ELR (cell line): Measurements from ENCODE around the gene CD38.
"Not testable (repeated sequence)": the region's sequence is repeated elsewhere in the genome, so short reads cannot be mapped to it uniquely, and the experiment has no call there.

ENCODE experiments used
- DNase-seq: peaks from one replicate; pipeline ENCODE4 v3.0.0-alpha.2; 2015; ENCODE audit warnings: low read depth

The CD38 gene

DNA sequence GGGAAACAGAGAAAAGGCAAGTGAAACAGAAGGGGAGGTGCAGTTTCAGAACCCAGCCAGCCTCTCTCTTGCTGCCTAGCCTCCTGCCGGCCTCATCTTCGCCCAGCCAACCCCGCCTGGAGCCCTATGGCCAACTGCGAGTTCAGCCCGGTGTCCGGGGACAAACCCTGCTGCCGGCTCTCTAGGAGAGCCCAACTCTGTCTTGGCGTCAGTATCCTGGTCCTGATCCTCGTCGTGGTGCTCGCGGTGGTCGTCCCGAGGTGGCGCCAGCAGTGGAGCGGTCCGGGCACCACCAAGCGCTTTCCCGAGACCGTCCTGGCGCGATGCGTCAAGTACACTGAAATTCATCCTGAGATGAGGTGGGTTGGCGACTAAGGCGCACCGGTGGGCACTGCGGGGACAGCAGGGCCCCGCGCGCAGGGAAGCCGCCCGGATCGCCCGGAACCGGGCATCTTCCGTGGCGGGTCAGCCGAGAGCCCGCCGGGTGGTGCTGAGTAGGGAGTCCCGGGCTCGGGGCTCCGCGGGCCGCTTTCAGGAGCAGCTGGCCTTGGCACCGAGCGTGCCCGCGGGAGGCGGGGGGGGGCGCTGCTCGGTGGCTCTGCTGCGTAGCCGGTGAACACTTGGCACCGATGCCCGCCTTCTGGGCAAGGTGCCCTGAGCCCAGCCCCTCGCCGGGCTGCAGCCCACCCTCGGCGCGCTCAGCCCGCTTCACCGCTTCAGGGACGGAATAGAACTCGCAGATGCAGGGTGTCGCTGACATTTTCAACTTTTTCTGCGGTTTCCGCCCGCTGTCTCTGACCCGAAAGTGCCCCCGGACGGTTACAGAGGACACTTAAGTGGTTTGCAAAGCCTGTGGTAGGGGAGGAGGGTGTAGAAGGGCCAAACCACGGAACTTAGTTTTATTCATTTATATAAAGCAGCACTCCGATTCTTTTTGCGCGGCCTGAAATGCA is at the start of gene CD38:
CD38 (plus strand) TSS at position 40 of the 953 bp plus-strand sequence; CDS start at position 127, 87 bp downstream.
- DNase-seq: peak; percentile 26

DNA sequence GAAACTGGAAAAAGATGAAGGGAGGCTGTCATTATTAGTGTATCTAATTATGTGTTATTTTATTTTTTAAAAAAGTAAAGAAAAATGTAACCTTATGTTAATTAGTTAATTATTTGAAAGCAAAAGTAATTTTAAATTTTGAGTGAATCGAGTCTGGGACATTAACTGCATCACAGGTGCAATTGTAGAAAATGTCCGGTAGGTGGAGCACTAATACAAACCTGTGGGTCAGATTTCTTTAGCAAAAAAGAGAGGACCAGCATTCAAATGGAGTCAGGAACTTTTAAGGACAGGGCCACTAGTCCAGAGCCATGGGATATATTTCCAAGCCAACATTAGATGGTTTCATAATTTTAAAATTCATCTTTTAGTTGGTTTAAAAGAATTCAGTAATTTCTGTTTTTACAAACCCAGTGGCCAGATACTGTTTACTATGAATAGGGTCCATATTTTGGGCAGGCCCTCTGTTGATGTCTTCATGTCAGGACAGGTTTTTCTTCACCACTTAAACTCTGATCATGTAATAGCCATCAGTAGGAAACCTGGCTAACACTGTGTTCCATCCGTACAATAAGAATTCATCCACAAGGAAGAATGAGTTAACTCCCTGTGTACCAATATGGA is 48.1 kb upstream of the CD38 start:
- DNase-seq: peak; percentile 68

DNA sequence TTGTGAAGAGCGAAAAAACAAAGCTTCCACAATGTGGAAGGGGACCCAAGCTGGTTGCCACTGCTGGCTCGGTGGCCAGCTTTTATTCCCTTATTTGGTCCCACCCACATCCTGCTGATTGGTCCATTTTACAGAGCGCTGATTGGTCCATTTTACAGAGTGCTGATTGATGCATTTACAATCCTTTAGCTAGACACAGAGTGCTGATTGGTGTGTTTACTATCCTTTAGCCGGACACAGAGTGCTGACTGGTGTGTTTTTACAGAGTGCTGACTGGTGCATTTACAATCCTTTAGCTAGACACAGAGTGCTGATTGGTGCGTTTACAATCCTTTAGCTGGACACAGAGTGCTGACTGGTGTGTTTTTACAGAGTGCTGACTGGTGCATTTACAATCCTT is 45.1 kb upstream of the CD38 start:
- not testable (repeated sequence) for DNase-seq

DNA sequence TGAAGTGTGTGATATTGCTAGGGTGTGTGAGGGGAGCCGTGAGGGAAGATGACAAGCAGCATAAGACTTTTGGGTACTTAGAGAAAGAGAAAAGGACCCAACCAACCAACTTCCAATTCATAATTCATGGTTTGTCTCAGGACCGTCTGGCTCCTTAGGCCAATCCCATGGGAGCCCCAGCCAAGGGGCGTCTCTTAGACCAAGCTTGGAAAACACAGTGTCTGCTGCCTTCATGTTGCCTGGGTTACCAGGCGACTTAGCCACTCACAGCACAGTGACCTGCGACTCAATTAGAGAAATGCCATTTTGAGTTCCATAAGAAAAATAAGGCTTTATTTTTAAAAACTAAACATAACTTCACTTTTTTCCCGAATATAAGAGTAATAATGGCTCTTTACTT is 42.6 kb upstream of the CD38 start:
- no peak for DNase-seq

DNA sequence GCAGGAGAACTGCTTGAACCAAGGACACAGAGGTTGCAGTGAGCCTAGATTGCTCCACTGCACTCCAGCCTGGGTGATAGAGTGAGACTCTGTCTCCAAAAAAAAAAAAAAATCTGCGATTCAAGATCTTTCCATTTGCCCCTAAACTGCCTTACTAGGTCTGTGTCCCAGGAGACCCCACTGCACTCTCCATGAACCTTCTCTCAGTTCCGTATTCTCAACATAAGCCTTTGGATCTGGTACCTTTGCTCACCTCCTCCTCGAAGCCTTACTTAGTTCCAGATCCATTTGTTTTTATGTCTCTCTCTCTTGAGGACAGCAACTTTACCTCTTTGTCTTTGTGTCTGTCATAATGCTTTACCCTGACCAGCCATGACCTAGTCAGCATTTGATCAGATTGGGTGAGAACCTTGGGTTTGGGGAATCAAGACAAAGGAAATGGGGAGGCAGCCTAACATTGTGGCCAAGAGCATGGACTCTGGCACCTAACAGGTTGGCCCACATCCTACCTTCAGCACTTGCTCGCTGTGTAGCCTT is 41.5 kb upstream of the CD38 start:
- DNase-seq: no peak

DNA sequence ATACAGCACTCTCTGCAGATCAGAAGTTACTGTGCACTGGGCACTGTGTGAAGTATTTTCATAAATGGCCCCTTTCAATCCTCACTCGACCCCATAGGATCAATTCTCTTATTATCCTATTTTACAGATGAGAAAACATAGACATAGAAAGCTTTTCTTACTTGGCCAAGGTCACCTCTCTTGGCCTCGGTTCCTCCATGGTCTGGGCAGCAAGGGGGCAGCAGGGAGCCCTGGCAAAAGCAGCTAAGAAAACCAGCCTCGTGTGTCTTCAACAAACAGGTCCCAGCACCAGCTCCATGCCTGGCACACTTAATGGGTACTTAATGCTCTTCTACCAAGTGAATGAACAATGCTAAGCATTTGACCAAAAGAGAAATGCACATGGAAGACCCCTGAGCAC is 40.9 kb upstream of the CD38 start:
- DNase-seq: no peak

DNA sequence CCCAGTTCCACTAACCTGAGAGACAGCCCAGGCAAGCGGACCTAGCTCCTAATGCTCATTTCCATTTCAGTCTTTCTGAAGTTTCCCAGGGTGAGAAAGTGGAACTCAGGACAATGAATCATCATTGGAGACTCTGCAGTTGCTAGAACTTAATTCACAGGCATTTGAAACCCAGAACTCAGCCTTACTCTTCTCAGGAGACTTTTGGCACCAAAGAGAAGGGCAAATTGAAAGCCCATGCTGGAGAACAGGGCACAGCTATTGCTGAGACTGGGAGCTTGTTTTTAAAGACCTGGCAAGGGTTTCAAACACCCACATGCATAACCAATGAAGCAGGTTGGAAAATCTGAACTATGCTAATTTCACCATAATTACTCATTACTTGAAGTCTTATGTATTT is 39.3 kb upstream of the CD38 start:
- peak; percentile 2 for DNase-seq

DNA sequence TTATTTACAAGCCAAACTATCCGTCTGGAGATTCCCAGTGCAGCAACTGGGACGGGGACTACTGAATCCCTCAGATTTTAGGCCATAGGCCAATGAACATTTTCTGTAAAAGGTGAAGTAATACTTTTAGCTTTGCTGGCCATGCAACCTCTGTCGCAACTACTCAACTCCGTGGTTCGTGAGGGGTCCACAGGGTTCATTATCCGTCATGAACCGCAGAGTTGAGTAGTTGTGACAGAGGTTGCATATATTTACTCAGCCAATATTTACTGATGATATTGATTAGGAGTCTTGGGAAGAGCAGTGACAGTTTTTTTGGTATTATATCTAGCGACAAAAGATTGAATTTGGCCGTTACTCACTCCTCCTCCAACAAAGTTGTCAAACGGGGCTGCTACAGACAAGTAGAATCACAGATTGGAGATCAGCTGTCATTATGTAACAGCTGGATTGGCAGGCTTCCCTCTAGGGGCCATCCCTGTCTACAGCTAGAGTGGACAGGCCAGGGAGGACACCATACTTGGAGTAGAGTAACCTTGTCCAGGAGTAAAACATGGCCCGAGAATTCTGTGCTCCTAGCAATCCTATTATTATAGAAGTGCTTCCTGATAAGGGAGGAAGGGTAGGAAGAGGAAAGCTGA is 37.2 kb upstream of the CD38 start:
- no peak for DNase-seq

DNA sequence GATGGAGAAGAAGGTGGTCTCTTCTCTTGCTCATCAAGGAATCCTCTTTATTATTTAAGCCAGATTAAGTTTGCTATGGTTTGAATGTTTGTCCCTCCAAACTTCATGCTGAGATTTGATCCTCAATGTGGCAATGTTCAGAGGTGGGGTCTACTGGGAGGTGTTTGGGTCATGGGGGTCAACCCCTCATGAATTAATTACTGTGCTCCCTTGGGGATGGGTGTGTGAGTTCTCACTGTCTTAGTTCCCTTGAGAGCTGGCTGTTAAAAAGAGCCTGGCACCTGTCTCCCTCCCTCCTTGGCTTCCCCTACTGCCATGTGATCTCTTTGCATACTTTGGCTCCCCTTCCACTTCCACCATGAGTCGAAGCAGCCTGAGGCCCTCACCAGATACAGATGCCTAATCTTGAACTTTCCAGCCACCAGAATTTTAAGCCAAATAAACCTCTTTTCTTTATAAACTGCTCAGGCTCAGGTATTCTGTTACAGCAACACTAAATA is 36.0 kb upstream of the CD38 start:
- DNase-seq: no peak

DNA sequence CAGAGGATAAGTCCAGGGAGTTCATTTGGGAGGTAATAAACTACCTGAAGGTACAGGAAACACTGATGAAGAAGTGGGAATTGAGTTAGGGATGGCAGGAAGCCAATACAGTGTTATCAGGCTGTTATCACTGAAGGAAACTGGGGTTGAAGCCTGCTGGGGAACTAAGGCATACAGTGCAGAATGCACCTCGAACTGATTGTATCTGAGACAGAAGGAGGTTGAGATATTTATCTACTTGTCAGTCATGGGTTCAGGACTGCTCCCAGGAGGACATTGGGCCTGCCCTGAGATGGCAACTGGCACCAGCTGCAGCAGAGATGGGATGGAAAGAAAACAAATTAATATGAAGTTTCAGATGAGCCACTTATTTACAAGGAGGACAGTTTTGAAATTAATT is 35.5 kb upstream of the CD38 start:
- no peak for DNase-seq

DNA sequence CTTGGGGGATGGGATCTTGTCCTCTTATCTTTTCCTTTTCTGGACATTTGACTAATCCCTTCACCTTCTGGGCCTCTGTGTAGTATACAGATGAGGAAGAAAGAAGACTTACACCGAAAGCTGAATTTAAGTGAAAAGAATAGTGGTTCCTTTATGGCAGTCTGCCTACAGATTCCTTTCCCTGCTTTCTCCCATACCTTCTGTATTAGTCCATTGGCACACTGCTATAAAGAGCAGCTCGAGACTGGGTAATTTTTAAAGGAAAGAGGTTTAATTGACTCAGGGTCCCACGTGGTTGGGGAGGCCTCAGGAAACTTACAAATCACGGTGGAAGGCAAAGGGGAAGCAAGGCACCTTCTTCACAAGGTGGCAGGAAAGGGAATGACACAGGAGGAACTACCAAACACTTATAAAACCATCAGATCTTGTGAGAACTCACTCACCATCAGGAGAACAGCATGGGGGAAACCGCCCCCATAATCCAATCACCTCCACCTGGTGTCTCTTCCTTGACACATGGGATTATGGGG is 34.0 kb upstream of the CD38 start:
- no peak for DNase-seq

DNA sequence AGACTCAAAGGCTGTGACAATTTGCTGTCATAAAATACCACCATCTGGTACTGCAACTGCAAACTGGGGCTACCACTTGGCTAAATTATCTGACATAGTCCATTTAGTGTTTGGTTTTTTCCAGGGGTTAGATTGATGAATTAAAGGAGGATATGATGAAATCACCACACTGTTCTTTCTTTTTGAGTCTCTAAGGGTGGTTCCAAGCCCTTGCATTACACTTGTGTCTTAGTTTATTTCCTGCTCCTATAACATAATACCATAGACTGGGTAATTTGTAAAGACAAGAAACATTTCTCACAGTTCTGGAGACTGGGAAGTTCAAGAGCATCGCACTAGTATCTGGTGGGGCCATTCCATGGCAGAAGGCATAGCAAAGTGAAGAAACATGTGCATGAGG is 32.0 kb upstream of the CD38 start:
- DNase-seq: no peak

DNA sequence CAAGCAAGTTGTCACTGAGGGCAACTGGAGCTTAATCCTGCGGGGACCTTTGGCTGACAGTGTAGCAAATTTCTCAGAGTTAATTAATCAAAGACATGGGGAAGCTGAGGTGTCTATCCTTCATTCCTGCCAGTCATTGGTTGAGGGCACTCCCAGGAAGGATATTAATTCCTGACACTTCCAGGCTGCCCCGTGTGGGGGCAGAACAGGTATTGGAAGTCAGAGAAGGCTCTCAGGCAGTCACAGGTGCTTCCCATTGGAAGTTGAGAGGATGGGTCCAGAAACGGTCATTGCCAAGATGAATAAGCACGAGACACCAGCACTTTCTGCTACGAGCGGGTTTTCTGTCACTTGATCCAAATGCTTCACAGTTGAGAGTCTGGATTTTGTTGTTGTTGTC is 29.1 kb upstream of the CD38 start:
- DNase-seq: no peak

DNA sequence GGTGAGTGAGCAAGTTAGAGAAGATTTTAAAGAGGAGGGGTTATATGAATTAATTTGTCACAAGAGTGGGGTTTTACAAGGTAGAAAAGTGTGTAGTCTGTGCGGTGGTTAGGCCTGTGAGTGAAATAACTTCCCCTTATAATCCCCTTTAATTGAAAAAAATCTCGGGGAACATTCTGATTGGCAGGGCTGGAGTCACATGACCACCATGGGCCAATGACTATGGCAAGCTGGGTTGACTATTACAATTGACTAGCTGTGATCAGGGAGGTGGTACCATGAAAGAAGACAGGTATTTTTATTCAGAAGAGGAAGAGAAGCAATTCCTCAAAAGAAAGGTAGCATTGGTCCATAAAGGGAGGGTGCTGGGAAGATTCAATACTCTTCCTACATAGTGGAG is 27.0 kb upstream of the CD38 start:
- DNase-seq: no peak

DNA sequence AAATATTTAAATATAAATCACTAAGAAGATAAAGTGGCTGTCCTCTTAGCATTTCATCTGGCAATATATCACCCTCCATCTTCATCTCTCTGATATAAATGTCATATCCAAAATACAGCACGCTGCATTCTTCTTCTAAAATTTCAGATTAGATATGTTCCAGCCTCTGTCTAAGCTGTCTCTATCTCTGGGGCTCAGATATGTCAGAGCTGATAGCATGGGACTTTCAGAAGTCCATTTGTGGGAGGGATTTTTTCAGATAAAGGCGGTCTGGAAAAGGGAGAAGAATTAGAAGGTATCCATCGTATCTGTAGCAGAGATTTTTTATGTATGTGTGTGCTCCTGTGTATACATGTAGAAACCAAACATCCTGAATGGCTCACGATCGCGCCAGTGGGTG is 25.0 kb upstream of the CD38 start:
- DNase-seq: no peak

DNA sequence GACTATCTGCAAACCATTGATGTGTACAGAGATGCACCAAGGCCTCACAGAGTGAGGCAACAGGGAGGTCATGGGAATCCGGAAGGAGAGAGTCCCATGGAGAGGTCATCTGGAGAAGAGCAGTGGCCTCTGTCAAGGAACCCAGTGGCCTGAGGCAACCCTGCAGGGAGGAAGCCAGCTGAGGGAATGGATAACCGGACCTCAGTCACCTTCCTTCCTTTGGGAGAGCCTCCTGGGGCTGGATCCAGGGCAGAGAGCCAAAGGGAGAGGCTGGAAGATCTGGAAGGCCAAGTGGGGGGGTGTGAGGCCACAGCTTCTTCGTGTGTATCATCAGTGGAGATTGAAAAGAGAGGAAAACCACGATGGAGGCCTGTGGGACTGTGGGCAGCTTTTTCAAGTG is 24.3 kb upstream of the CD38 start:
- DNase-seq: peak; percentile 40

DNA sequence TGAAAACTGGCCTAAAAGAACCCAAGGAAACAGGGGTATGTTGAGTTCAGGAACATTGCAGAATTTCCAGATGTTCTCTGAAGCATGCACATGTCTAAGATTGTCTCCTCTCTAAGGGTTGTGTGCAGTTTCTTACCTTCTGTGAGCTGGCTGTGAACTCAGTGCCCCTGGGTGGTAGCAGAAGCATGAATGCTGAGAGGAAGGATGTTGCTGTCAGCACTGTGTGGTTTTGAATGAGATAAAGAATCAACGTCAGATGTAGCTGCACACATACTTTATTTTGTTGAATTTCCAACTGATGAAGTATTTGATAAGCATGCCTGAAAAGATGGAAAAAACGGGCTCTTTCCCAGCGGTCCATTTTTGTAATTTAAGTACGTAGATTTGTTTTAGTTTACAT is 23.8 kb upstream of the CD38 start:
- peak; percentile 63 for DNase-seq

DNA sequence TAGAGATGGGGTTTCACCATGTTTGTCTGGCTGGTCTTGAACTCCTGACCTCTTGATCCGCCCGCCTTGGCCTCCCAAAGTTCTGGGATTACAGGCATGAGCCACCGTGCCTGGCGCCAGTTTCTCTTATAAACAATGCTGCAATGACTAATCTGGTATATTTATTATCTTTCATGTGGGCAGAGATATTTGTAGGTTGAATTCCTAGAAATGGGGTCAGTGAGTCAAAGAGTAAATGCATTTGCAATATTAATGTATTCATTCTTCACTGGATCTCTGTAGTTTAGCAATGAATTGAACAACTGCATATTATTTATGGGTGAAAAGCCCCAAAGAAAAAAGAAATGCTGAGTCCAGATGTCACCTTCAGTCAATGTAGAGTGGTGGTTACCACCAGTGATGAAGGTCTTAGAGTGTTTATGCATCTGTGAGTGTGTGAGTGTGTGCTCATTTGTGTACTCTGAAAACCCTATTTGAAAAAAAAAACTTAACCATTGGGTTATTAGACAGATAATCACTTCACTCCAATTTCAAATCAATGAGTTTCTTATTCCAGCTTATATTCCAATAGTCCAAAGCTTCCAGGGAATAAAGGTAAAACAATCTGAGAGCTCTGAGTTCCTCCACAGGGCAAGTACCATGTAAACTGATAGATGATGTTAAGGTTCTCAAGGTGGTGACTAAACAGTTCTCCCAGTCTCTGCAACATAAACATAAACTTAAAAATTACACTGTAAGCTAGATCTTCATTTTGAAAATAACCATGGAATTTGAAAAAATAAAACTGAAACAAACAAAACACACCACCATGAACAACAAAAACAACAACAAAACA is 22.6 kb upstream of the CD38 start:
- peak; percentile 89 for DNase-seq

DNA sequence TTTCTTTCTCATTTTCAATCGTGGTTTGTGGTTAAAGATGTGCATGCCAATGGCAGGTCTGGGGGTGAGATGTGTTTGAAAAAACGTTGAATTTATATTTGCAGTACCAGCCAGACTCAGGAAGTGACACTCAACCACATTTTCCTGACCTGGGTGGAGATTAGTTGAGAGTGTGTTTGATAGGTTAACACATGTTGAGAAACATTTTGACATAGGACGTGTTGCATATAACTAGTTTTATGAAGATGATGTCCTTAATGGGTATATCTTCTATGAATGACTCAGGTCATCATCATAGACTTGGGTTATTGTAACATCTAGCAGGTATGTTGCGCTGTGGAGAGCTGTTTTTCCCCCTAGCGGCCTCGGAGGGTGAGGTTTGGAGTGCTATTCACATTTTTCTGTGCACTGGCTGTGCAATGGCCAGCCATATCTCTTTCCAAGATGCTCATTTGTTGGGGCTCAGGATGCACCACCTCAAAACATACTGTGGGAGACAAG is 21.7 kb upstream of the CD38 start:
- DNase-seq: peak; percentile 85

DNA sequence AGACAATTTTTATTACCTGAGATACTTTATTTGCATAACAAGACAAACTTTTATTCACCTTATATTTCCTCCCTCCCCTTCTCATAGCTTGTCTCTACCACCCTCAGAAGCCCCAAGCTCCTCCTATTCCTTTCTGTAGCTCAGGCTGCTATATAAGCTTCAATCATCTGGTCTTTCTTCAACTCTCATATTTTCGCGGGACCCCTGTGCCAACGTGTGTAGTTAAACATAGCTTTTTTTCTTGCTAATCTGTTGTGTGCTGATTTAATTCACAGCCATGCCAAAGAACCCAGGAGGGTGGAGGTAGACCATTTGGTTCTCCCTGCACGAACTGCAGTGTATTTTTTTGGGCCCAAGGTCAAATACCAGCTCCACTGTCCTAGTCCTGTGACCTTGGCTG is 21.1 kb upstream of the CD38 start:
- no peak for DNase-seq

DNA sequence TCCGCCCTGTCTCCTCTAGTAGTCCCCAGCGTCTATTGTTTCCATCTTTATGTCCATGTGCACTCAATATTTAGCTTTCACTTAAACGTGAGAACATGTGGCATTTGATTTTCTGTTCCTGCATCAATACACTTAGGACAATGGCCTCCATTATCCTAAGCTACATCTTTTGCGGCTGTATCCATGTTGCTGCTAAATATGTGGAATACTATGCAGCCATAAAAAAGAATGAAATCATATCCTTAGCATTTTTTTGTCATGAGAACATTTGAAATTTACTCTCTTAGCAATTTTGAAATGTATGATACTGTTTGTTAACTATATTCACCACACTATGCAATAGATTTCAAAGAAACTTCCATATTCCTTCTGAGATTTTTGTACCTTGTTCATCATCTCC is 19.8 kb upstream of the CD38 start:
- DNase-seq: no peak
